Measurements from ENCODE around the gene C3orf49. TPM values are rescaled to one million over a fixed set of nuclear protein-coding genes. Genes with fewer than 3 reads are reported as not detected.

C3orf49 gene
- total RNA-seq, 4 donors from 2014 or later, result not detected

GRCh38 chr3:63851287-63851686, 32.2 kb downstream of the C3orf49 start:
- WGBS, 2 donors, result 97 to 99% methylated on average over 3 of the region's 3 CpGs

GRCh38 chr3:63853106-63853505, 34.0 kb downstream of the C3orf49 start:
- H3K4me3 ChIP-seq (ENCODE audit: low read depth, poor library complexity, severe bottlenecking), result no peak overlapping the region
- DNase-seq (ENCODE audit: low spot score in 2 of 2), result no peak
- intact Hi-C loops (cut with DNase I; ENCODE audit: low total_unique reads), result no loop called here
- TF ChIP-seq POLR2A (IDR thresholded peaks at IDR 0.05), result no peak
- TF ChIP-seq CTCF (IDR thresholded peaks at IDR 0.05), result no peak
- WGBS, 2 donors, result 78 to 87% methylated on average over 4 of the region's 4 CpGs

More at GRCh38 chr3:63851287-63851686, 32.2 kb downstream of the C3orf49 start:
- H3K4me3 ChIP-seq (ENCODE audit: low read depth, poor library complexity, severe bottlenecking), result no peak overlapping the region
- intact Hi-C loops (cut with DNase I; ENCODE audit: low total_unique reads), result no loop called here
- DNase-seq (ENCODE audit: low spot score in 2 of 2), result no peak
- no peak for TF ChIP-seq CTCF (IDR thresholded peaks at IDR 0.05)
- no peak for TF ChIP-seq POLR2A (IDR thresholded peaks at IDR 0.05)

- H3K4me3 ChIP-seq (ENCODE audit: low read depth, poor library complexity, severe bottlenecking), result no peak overlapping the region
- no peak for DNase-seq (ENCODE audit: low spot score in 2 of 2)
- intact Hi-C loops (cut with DNase I; ENCODE audit: low total_unique reads), result no loop called here
- 21 to 32% methylated on average over 1 of the region's 1 CpG for WGBS, 2 donors
- TF ChIP-seq CTCF (IDR thresholded peaks at IDR 0.05), result no peak
- TF ChIP-seq POLR2A (IDR thresholded peaks at IDR 0.05), result no peak
These were observed 36.3 kb downstream of the C3orf49 start for GRCh38 chr3:63855333-63855940.

GRCh38 chr3:63857311-63857710, 38.2 kb downstream of the C3orf49 start:
- no peak for DNase-seq (ENCODE audit: low spot score in 2 of 2)
- intact Hi-C loops (cut with DNase I; ENCODE audit: low total_unique reads), result no loop called here
- TF ChIP-seq POLR2A (IDR thresholded peaks at IDR 0.05) (no peak), CTCF (IDR thresholded peaks at IDR 0.05) (no peak)
- WGBS, 2 donors, result 83 to 89% methylated on average over 2 of the region's 2 CpGs
- H3K4me3 ChIP-seq (ENCODE audit: low read depth, poor library complexity, severe bottlenecking), result no peak overlapping the region

- no peak for TF ChIP-seq POLR2A (IDR thresholded peaks at IDR 0.05)
- TF ChIP-seq CTCF (IDR thresholded peaks at IDR 0.05), result no peak
- WGBS, 2 donors, result 81 to 91% methylated on average over 3 of the region's 3 CpGs
- DNase-seq (ENCODE audit: low spot score in 2 of 2), result no peak
- intact Hi-C loops (cut with DNase I; ENCODE audit: low total_unique reads), result no loop called here
- no peak overlapping the region for H3K4me3 ChIP-seq (ENCODE audit: low read depth, poor library complexity, severe bottlenecking)
These were observed 41.7 kb downstream of the C3orf49 start for GRCh38 chr3:63860776-63861175.

- intact Hi-C loops (cut with DNase I; ENCODE audit: low total_unique reads), result no loop called here
- H3K4me3 ChIP-seq (ENCODE audit: low read depth, poor library complexity, severe bottlenecking), result no peak overlapping the region
- WGBS, 2 donors, result 88 to 91% methylated on average over 5 of the region's 5 CpGs
- DNase-seq (ENCODE audit: low spot score in 2 of 2), result no peak
- no peak for TF ChIP-seq POLR2A (IDR thresholded peaks at IDR 0.05)
- no peak for TF ChIP-seq CTCF (IDR thresholded peaks at IDR 0.05)
These were observed 42.2 kb downstream of the C3orf49 start for GRCh38 chr3:63861306-63861705.

Data from lower leg skin (tissue), 4 donors.